GM12878 (cell line): ENCODE data around the gene MNT. TPM values are rescaled to one million over a fixed set of nuclear protein-coding genes. Genes with fewer than 3 reads are reported as not detected.

ENCODE experiments used
- ATAC-seq: fragments of 200-7000 bp; cut with Tn5 transposase; 3 replicates; pipeline ENCODE4 v1.9.1; 2020; ENCODE audit warnings: mild to moderate bottlenecking, moderate library complexity
- BruUV-seq: library from RNA; stranded (reverse); fragments of 400-500 nt; replicated peaks from 2 replicates; lab custom pipeline; 2021; lab: Mats Ljungman, UMichigan
- CTCF ChIA-PET: fragments of 300-600 bp; sonication (Branson Sonifier 250); formaldehyde crosslinking; extraction: SDS; loops from one replicate; lab custom pipeline; 2021; ENCODE audit warnings: inconsistent platforms; lab: Yijun Ruan, JAX
- POLR2A ChIA-PET: fragments of 350-600 bp; formaldehyde crosslinking; extraction: SDS; loops from one replicate; lab custom pipeline; 2021; ENCODE audit warnings: inconsistent platforms; lab: Charles Lee
- RAD21 ChIA-PET: fragments of 300-600 bp; sonication (Branson Sonifier 250); formaldehyde crosslinking; loops from one replicate; lab custom pipeline; 2023; ENCODE audit warnings: antibody characterized with exemption; ENCODE audit not compliant: unreplicated experiment; lab: Charles Lee
- SMC1A ChIA-PET: fragments of 300-600 bp; sonication (Branson Sonifier 250); formaldehyde crosslinking; loops from one replicate; lab custom pipeline; 2023; ENCODE audit not compliant: unreplicated experiment, uncharacterized antibody; lab: Charles Lee
- DNase-seq: peaks from one replicate; pipeline ENCODE4 v3.0.0-alpha.2; 2011; ENCODE audit warnings: low read depth, low spot score
- FAIRE-seq: peaks from 3 replicates; lab custom pipeline; 2011; peaks lifted over from hg19 to GRCh38; lab: Jason Lieb, UNC
- H2AFZ ChIP-seq: 2 replicates; pipeline ENCODE4 v1.6.0; 2011; ENCODE audit warnings: low read depth, low read length, control low read depth; ENCODE audit not compliant: control insufficient read depth
- H3K27ac ChIP-seq: 2 replicates; pipeline ENCODE4 v1.5.1; 2011; ENCODE audit warnings: control low read depth; ENCODE audit not compliant: control insufficient read depth, insufficient read depth
- H3K27me3 ChIP-seq, 2 experiments: replicated peaks in 1 of 2; 2 replicates each; pipeline versions ENCODE4 v1.6.0 to v1.6.1; 2011; ENCODE audit warnings: low read length in 1 of 2; ENCODE audit not compliant: control insufficient read depth in 2 of 2, insufficient read depth in 2 of 2
- H3K36me3 ChIP-seq, 2 experiments: 2 replicates each; pipeline ENCODE4 v1.5.1; 2011; ENCODE audit warnings: low read length in 1 of 2; ENCODE audit not compliant: control insufficient read depth in 2 of 2, insufficient read depth in 2 of 2
- H3K4me1 ChIP-seq: 2 replicates; pipeline ENCODE4 v1.6.1; 2011; ENCODE audit warnings: mild to moderate bottlenecking, low read length, moderate library complexity, mixed read lengths; ENCODE audit not compliant: control insufficient read depth, insufficient read depth
- H3K4me2 ChIP-seq: 2 replicates; pipeline ENCODE4 v1.6.0; 2011; ENCODE audit warnings: control low read depth; ENCODE audit not compliant: control insufficient read depth, insufficient read depth
- H3K4me3 ChIP-seq: fragments of 200-600 bp; sonication (generic); 2 replicates; pipeline ENCODE4 v1.5.1; 2016
- H3K79me2 ChIP-seq: 2 replicates; pipeline ENCODE4 v1.6.0; 2011; ENCODE audit warnings: low read length; ENCODE audit not compliant: control insufficient read depth, insufficient read depth
- H3K9ac ChIP-seq: 2 replicates; pipeline ENCODE4 v1.8.0; 2011; ENCODE audit warnings: low read length, control low read depth, mixed read lengths; ENCODE audit not compliant: control insufficient read depth, insufficient read depth
- H3K9me3 ChIP-seq: replicated peaks from 3 replicates; pipeline ENCODE4 v1.5.1; 2011; ENCODE audit warnings: mild to moderate bottlenecking, low read length; ENCODE audit not compliant: control insufficient read depth, insufficient read depth
- H4K20me1 ChIP-seq: 2 replicates; pipeline ENCODE4 v1.6.0; 2011; ENCODE audit not compliant: control insufficient read depth, insufficient read depth
- ATF7 ChIP-seq: fragments of 450-650 bp; IDR thresholded peaks from 2 replicates; pipeline ENCODE4 v1.6.1; 2016; ENCODE audit warnings: low read depth, mild to moderate bottlenecking
- CEBPB ChIP-seq, 2 experiments: fragments of 150-350 bp in 1 of 2; IDR thresholded peaks; 2 replicates each; pipeline ENCODE4 v1.6.1; 2012 to 2014; ENCODE audit warnings: low read depth in 2 of 2, low read length in 2 of 2, borderline replicate concordance in 1 of 2, inconsistent platforms in 1 of 2
- CHD1 ChIP-seq: IDR thresholded peaks from 2 replicates; pipeline ENCODE4 v1.6.1; 2012; ENCODE audit warnings: low read depth, low read length, improper control_type of control experiment
- EED ChIP-seq: sonication (generic); IDR thresholded peaks from 2 replicates; pipeline ENCODE4 v1.6.1; 2016; ENCODE audit warnings: antibody characterized with exemption, low read depth
- EGR1 ChIP-seq, 2 experiments: IDR thresholded peaks; 1 replicate in 1 of 2; 2 replicates in 1 of 2; pipeline ENCODE4 v1.6.1; 2011 to 2012; ENCODE audit warnings: low read depth in 2 of 2, low read length in 2 of 2, borderline replicate concordance in 1 of 2, mild to moderate bottlenecking in 1 of 2, moderate library complexity in 1 of 2
- FOXM1 ChIP-seq: IDR thresholded peaks from 2 replicates; pipeline ENCODE4 v1.6.1; 2012; ENCODE audit warnings: low read depth, mild to moderate bottlenecking, inconsistent platforms, low read length, moderate library complexity
- MTA2 ChIP-seq: fragments of 450-650 bp; IDR thresholded peaks from 2 replicates; pipeline ENCODE4 v1.6.1; 2016; ENCODE audit warnings: low read depth, mild to moderate bottlenecking, moderate library complexity
- NFYB ChIP-seq: IDR thresholded peaks from 2 replicates; pipeline ENCODE4 v1.6.1; 2011; ENCODE audit warnings: low read depth, mild to moderate bottlenecking, low read length, improper control_type of control experiment, moderate library complexity; ENCODE audit not compliant: insufficient read depth
- NR2C2 ChIP-seq: IDR thresholded peaks from 2 replicates; pipeline ENCODE4 v1.6.1; 2011; ENCODE audit warnings: borderline replicate concordance, low read depth; ENCODE audit not compliant: control insufficient read depth, insufficient read length
- NR2F1 ChIP-seq: fragments of 450-650 bp; conservative IDR thresholded peaks from 2 replicates; pipeline ENCODE4 v1.6.1; 2017; ENCODE audit warnings: mild to moderate bottlenecking
- PAX5 ChIP-seq: IDR thresholded peaks from 2 replicates; pipeline ENCODE4 v1.6.1; 2011; ENCODE audit warnings: low read depth, low read length, borderline replicate concordance
- POLR2A ChIP-seq: IDR thresholded peaks from 2 replicates; pipeline ENCODE4 v1.6.1; 2011; ENCODE audit warnings: low read depth, mild to moderate bottlenecking, low read length
- RFX5 ChIP-seq: IDR thresholded peaks from 2 replicates; pipeline ENCODE4 v1.6.1; 2011; ENCODE audit warnings: low read depth, low read length, improper control_type of control experiment
- SIX5 ChIP-seq: IDR thresholded peaks from 2 replicates; pipeline ENCODE4 v1.6.1; 2011; ENCODE audit warnings: mild to moderate bottlenecking, low read depth, low read length, moderate library complexity; ENCODE audit not compliant: severe bottlenecking
- SMAD5 ChIP-seq: IDR thresholded peaks from 2 replicates; pipeline ENCODE4 v1.6.1; 2016; ENCODE audit warnings: antibody characterized with exemption, low read depth
- SMC3 ChIP-seq: IDR thresholded peaks from 2 replicates; pipeline ENCODE4 v1.6.1; 2011; ENCODE audit warnings: low read length, improper control_type of control experiment, borderline replicate concordance
- SREBF2 ChIP-seq: IDR thresholded peaks from 2 replicates; pipeline ENCODE4 v1.6.1; 2012; ENCODE audit warnings: mild to moderate bottlenecking, low read length
- ZNF274 ChIP-seq: IDR thresholded peaks from one replicate; pipeline ENCODE4 v1.8.0; 2011; ENCODE audit not compliant: insufficient read length, insufficient read depth
- WGBS: methylation state at CpG from one replicate; pipeline ENCODE4 v1.1.6; 2016; ENCODE audit warnings: low lambda C conversion rate; ENCODE audit not compliant: insufficient replicate concordance, insufficient coverage; ENCODE audit errors: missing lambda C conversion rate; 5-methylcytosine and 5-hydroxymethylcytosine counted together
- in situ Hi-C: fragments of 300-500 bp; cut with MboI; formaldehyde crosslinking; loops from 9 replicates; pipeline ENCODE4 v1.14.3; 2018; ENCODE audit warnings: mixed read lengths
- intact Hi-C: fragments of 100-400 bp; cut with micrococcal nuclease; formaldehyde crosslinking; loops from one replicate; pipeline ENCODE4 v1.14.2; 2022; ENCODE audit not compliant: unreplicated experiment
- polyA plus RNA-seq, 11 experiments: library from polyadenylated mRNA; depleted of rRNA in 4 of 11; unstranded in 6 of 11; stranded (reverse) in 5 of 11; fragments of >200 nt; fragmentation: Nextera tagmentation in 4 of 11; fragmentation: Illumina TruSeq in 1 of 11; extraction: Ambion mirVana in 4 of 11; extraction: Trizol in 1 of 11; gene quantifications; 1 replicate in 1 of 11; 2 replicates in 10 of 11; pipeline versions ENCODE4 v1.2.1 to v1.2.3, GENCODE V29; 2011 to 2016; ENCODE audit warnings: inconsistent platforms in 2 of 11, missing spikeins in 2 of 11, low read depth in 1 of 11
- total RNA-seq, 4 experiments: library from RNA; depleted of rRNA in 3 of 4; stranded (reverse); fragments of >200 nt in 3 of 4; fragmentation: Illumina TruSeq in 1 of 4; extraction: Trizol in 1 of 4; gene quantifications; 2 replicates each; pipeline versions ENCODE4 v1.2.1 to v1.2.3, GENCODE V29; 2013 to 2021
- TF ChIP-seq, protein P1 (sequence below): fragments of 450-650 bp; IDR thresholded peaks from 2 replicates; pipeline ENCODE4 v1.6.1; 2016; ENCODE audit warnings: mild to moderate bottlenecking
- TF ChIP-seq, protein P2 (sequence below): IDR thresholded peaks from 2 replicates; pipeline ENCODE4 v1.6.1; 2012; ENCODE audit warnings: low read depth, low read length, improper control_type of control experiment
- TF ChIP-seq, protein P3 (sequence below): fragments of 450-650 bp; IDR thresholded peaks from 2 replicates; pipeline ENCODE4 v1.6.1; 2017; ENCODE audit warnings: low read depth, mild to moderate bottlenecking, moderate library complexity

The MNT gene
- total and polyA plus RNA-seq, 10 of the 15 experiments (the other 5 are each of a cell fraction or from before 2014, with no cell fraction given): 0.31 to 15.9 (median 3.8) TPM

DNA sequence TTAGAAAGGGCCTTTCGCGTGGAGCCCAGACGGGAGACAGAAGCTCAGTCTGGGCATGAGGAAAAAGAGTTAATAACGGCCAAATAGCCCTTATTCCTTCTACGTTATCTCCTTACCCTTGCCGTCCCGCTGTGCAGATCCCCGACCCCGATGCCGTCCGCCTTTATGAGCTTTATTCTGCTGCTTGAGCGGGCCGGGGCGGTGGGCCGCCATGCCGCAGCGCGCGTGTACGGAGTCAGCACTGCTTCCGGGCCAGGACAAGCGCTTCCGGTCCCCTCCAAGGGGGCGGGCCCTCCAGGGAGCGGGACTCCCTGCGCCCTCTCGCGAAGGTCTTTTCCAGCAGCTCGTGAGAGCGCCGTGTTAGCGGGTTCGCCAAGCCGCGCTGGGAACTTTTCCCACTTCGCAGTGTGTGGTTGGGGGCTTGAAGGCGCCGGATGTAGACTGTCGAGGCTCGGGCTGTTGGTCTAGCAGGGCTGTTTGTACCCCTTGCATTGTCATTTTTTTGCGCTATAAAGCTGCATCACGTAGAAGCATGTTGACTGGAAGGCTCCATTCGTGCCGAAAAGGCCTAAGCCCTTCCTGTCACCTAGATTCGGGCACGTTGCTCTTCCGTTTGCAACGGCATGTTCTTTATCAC lies 64.5 kb downstream of the MNT start, which contains the start of gene TSR1:
Gene TSR1 (minus strand): TSS at position 243 of the 637 bp plus-strand sequence. CDS start 30 bp downstream, at position 213.
- ChIA-PET CTCF (interaction anchor here (0.5 to 3.1 kb wide), 16 partner anchors 12 to 298 kb away, joined by 3 to 13 read pairs (median 4); partner anchors contain the start of gene SMG6), SMC1A (interaction anchor here (0.9 to 2.0 kb wide), 12 partner anchors 16 to 283 kb away, joined by 3 to 8 read pairs (median 4); no protein-coding TSS in a partner anchor), RAD21 (interaction anchor here (0.9 to 2.6 kb wide), 13 partner anchors 15 to 619 kb away, joined by 3 to 11 read pairs (median 4); partner anchors contain the start of genes HIC1, SMG6 and SRR), POLR2A (interaction anchor here (0.6 to 2.8 kb wide), 10 partner anchors 21 to 619 kb away, joined by 3 to 12 read pairs (median 4); partner anchors contain the start of genes SMG6 and SRR)
- Histone ChIP-seq H3K36me3 (peaks cover 5 to 27% of the 10 kb centered on the region in 2 experiments), H3K4me1 (peaks cover 5% of the 10 kb centered on the region), H3K27ac (peak within 1 kb of the TSS; percentile 86), H3K27me3 (no peaks in the 10 kb centered on the region), H3K4me3 (peak within 1 kb of the TSS; percentile 92), H3K9ac (peak within 1 kb of the TSS; percentile 90), H2AFZ (peak within 1 kb of the TSS; percentile 86), H4K20me1 (no peaks in the 10 kb centered on the region), H3K79me2 (peaks cover 54% of the 10 kb centered on the region), H3K9me3 (no peaks in the 10 kb centered on the region), H3K4me2 (peak within 1 kb of the TSS; percentile 100)
- intact Hi-C loops (loop anchor here (2.0 to 5.0 kb wide), 2 partner anchors 70 to 284 kb away; no protein-coding TSS in a partner anchor), in situ Hi-C loops (no loop called here)
- FAIRE-seq (peak; percentile 86), ATAC-seq (peak; percentile 94), DNase-seq (peak; percentile 55)
- WGBS: under 1% methylated on average over 48 of the region's 48 CpGs
- no TSS peak for BruUV-seq
- TF ChIP-seq, protein P1, sequence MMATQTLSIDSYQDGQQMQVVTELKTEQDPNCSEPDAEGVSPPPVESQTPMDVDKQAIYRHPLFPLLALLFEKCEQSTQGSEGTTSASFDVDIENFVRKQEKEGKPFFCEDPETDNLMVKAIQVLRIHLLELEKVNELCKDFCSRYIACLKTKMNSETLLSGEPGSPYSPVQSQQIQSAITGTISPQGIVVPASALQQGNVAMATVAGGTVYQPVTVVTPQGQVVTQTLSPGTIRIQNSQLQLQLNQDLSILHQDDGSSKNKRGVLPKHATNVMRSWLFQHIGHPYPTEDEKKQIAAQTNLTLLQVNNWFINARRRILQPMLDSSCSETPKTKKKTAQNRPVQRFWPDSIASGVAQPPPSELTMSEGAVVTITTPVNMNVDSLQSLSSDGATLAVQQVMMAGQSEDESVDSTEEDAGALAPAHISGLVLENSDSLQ: peak; percentile 45
- TF ChIP-seq NR2C2 (peak; percentile 41), ATF7 (0 out of 2 replicates have a peak, but pooled peaks have one; percentile 34), EGR1 (IDR thresholded peaks at IDR 0.05; ENCODE audit: borderline replicate concordance in 1 of 2, low read depth in 2 of 2, low read length in 2 of 2) (0 out of 3 replicates have a peak, but pooled peaks of 1 of the 2 experiments have one; percentile 10), PAX5 (0 out of 2 replicates have a peak, but pooled peaks have one; percentile 26), NR2F1 (peak; percentile 29; the same call in 1 of the 2 replicates), MTA2 (peak; percentile 90), SREBF2 (peak; percentile 68), FOXM1 (no peak), SMAD5 (peak; percentile 91), SIX5 (peak; percentile 49), ZNF274 (no peak), NFYB (no peak), CHD1 (no peak), EED (peak; percentile 66; the same call in 1 of the 2 replicates), CEBPB (IDR thresholded peaks at IDR 0.05; ENCODE audit: borderline replicate concordance in 1 of 2, low read depth in 2 of 2, low read length in 2 of 2) (no peak), SMC3 (peak; percentile 23; the same call in 1 of the 2 replicates), RFX5 (peak; percentile 14; the same call in 1 of the 2 replicates), POLR2A (peak; percentile 94)
- TF ChIP-seq, protein P2, sequence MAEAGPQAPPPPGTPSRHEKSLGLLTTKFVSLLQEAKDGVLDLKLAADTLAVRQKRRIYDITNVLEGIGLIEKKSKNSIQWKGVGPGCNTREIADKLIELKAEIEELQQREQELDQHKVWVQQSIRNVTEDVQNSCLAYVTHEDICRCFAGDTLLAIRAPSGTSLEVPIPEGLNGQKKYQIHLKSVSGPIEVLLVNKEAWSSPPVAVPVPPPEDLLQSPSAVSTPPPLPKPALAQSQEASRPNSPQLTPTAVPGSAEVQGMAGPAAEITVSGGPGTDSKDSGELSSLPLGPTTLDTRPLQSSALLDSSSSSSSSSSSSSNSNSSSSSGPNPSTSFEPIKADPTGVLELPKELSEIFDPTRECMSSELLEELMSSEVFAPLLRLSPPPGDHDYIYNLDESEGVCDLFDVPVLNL: 0 out of 2 replicates have a peak, but pooled peaks have one; percentile 31
- TF ChIP-seq, protein P3, sequence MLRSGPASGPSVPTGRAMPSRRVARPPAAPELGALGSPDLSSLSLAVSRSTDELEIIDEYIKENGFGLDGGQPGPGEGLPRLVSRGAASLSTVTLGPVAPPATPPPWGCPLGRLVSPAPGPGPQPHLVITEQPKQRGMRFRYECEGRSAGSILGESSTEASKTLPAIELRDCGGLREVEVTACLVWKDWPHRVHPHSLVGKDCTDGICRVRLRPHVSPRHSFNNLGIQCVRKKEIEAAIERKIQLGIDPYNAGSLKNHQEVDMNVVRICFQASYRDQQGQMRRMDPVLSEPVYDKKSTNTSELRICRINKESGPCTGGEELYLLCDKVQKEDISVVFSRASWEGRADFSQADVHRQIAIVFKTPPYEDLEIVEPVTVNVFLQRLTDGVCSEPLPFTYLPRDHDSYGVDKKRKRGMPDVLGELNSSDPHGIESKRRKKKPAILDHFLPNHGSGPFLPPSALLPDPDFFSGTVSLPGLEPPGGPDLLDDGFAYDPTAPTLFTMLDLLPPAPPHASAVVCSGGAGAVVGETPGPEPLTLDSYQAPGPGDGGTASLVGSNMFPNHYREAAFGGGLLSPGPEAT: peak; percentile 100
